ENCODE results near the gene STOML3. TPM values are rescaled to one million over a fixed set of nuclear protein-coding genes. Genes with fewer than 3 reads are reported as not detected.
A peak's percentile ranks its signal among the peaks of the same experiment; 100 is the strongest.
"Not testable (repeated sequence)": the region's sequence is repeated elsewhere in the genome, so short reads cannot be mapped to it uniquely, and the experiment has no call there.

Gene STOML3, protein sequence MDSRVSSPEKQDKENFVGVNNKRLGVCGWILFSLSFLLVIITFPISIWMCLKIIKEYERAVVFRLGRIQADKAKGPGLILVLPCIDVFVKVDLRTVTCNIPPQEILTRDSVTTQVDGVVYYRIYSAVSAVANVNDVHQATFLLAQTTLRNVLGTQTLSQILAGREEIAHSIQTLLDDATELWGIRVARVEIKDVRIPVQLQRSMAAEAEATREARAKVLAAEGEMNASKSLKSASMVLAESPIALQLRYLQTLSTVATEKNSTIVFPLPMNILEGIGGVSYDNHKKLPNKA
- not detected for total RNA-seq

DNA sequence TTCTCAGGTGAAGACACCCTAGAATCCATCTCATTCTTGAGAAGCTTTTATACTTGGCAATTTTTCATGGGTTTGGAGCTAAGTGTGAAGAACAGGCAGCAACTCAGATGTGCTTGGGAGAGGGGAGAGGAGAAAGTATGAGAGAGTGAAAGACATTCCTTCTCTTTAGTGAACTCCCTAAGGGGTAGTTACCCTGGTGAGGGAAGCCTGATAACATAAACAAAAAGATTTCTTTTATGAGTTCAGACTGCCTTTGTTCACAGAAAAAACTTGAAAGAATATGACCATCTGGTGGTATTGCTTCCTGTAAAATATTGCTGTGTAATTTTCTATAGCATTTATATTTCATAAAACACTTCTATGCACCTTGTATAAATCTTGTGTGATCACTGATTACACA is at the start of gene STOML3:
STOML3 (minus strand) TSS at position 139 of the 400 bp plus-strand sequence; CDS start at position 29, 110 bp downstream.
- no peak for DNase-seq (ENCODE audit: low spot score)
- ATAC-seq, result no peak

DNA sequence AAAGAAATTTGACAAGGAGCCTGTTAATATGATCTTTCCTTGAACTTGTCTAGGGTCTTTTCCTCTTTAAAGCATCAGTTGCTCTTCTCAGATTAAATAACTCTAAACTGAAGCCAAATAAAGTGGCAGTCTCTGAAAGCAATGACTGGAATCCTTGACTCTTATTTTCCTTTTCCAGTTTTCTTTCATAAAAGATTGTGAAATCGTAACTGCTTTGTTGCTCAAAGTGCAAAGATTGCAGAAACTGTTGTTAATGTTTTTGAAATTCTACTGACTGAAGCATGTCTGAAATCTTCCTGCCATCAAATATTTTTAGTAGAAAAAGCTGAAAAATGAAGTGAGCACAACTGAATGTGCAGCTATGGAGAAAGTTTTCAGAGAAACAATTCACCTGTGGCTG is 49.6 kb upstream of the STOML3 start:
- no peak for ATAC-seq
- DNase-seq (ENCODE audit: low spot score), result no peak

DNA sequence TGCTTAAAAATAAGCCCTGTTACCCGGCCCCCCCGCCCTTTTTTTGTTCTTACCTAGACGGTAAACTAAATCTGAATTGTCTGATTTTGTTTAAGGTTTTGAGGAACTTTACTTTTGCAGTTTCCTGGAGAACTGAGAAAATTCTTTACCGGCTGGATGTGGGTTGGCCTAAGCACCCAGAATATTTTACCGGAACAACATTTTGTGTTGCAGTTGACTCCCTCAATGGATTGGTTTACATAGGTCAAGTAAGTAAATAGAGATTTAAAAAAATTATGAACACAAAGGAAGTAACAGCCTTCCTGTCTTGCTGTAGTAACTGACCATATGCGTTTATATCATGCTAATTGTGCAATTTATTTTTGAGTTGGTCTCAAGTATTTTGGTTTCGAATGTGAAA is 48.4 kb upstream of the STOML3 start:
- no peak for DNase-seq (ENCODE audit: low spot score)
- no peak for ATAC-seq

DNA sequence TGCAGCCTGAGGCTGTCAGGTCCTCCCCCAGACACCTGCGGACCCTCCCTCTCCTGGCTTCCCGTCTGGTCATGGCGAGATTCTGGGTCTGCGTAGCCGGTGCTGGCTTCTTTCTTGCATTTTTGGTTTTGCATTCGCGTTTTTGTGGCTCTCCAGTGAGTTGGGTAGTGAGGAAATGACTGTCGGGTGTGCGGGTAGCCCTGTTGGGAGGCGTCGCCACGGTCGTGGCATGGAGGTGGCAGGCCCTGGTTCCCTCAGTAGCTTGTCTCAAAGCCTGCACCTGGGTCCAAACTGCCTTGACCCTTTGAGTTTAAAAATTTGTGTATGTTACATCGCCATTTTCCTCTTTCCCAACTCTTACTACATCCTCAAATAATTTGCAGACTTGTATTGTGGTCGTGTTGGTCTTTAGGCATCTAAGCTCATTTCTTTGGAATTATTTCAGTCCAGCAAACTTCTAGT is 48.0 kb upstream of the STOML3 start:
- ATAC-seq, result peak; percentile 47
- no peak for DNase-seq (ENCODE audit: low spot score)

DNA sequence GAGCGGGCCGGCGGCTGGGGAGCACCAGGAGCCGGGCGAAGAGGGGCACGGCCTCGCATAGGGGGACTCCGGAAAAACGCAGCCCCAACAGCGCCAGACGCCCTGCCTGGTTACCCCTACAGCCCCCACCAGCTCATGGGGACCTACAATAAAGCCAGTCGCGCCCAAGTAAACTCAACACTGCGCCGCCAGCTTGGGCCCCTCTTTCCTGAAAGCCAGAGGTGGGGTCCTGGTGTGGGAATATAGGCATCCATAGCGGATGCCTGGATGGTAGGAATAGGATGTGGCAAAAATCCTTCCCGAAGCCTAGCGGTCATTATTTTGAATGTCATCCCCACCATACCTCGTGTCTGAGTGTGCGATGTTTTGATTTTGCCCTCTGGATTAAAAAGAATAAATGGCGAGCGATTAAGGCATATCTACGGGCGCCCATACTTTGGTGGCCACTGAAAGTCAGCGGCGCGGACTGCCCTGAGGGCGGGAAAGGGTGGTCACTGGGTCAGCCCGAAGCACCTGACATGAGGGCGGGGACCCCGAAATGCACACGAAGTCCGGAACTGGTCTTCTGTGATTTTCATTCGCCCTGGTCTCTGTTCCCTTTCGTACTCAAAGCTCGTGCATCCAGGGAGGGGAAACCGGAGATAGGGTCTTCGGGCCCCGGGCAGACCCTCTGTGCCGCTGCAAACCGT is 47.4 kb upstream of the STOML3 start, which contains the start of the genes NHLRC3 and PROSER1:
NHLRC3 (plus strand) TSS at position 577 of the 689 bp plus-strand sequence. CDS start 184 bp downstream, outside the sequence.
PROSER1 (minus strand) TSS at position 210 of the 689 bp plus-strand sequence. CDS start 847 bp downstream, outside the sequence.
- ATAC-seq, result peak; percentile 91
- peak; percentile 88 for DNase-seq (ENCODE audit: low spot score)

DNA sequence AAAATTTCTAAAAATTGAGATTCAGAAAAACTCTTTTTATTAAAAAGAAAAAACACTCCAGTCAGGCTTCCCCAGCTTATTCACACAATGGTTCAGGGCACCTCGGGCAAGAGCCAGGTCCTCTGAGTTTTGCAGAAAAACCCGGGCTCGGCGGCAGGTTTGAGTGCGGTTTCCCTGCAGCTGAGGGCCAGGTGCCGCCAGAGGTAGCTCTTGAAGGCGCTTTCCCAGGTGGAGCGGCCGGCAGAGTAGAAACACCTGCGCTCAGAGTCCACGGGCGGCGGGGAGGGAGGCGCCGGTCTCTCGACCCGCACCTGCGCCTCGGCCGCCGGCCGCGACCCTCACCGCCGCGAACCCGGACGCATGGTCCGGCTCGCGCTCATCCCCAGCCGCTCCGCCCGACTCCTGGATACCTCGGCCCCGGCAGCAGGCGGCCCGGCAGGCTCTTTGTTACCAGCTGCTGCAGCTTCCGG is 46.8 kb upstream of the STOML3 start:
- no peak for DNase-seq (ENCODE audit: low spot score)
- peak; percentile 64 for ATAC-seq

DNA sequence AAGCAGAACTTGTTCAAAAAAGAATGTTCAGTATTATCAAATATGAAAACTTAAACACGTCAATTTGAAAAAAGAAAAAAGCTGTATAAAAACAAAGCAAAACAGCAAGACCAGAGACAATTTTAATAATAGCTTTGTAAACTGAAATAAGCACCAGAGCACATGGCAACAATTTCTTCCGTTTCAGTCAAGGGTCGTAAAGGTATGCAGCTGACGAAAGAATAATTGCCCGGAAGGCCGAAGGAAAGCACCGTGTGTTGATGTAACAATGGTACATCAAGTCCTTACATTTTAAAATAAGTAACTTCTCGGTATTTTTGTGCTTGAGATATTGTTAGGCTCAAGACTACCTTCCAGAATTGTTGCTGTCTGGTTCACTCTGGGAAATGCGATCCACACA is 45.6 kb upstream of the STOML3 start:
- DNase-seq (ENCODE audit: low spot score), result no peak

DNA sequence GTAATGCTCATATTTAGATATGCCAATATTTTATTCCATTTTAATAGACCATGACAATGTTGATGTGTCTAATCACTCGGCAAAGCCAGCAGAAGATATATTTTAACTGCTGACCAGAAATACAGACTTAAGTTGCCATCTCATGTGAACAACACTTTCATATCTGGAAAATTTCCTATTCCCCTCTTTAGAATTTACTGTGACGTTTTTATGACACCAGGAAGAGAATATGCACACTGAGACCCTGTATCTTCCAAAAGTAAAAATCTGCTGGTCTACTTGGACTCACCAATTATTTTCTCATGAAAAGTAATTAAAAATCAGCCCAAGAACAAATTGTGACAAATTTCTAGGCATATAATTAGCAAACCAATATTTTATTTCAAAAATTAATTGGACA is 45.2 kb upstream of the STOML3 start:
- ATAC-seq (no peak), DNase-seq (ENCODE audit: low spot score) (no peak)

More for the DNA sequence above, 45.6 kb upstream of the STOML3 start:
- ATAC-seq, result no peak

DNA sequence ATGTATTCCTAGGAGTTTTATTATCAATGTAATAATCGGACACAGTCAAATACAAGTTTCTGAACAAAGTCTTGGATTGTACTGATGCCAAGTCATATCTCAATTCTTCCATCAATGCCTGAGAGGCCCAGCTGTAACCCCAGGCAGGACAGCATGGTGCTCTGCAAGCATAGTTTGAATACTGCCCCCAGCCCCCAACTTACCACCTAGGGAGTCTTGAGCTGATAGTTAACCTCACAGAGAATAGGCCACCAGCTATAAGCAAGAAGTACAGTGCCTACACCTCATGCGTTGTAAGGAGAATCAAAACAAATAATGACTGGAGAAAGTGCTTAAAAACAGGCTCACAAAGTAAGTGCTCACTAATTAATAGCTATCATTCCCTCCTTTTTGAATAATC is 44.6 kb upstream of the STOML3 start:
- DNase-seq (ENCODE audit: low spot score), result no peak
- no peak for ATAC-seq

DNA sequence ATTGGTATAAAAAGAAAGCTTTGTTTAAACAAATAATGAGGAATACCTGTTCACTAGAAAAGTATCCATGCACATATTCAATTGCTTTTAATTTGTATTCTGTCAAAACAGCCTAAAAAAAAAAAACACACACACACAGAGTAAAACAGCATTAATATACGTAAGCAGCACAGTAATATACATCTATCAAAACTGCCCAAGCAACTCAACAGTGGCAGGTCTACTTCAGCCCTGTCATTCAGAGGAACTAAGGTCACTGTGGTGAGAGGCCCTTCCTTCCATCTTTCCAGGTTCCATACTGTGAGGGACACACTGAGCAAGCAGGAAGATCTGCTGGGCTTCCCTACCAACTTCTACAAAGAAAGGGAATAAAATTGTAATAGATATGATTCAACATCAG is 43.5 kb upstream of the STOML3 start:
- ATAC-seq (no peak), DNase-seq (ENCODE audit: low spot score) (no peak)

DNA sequence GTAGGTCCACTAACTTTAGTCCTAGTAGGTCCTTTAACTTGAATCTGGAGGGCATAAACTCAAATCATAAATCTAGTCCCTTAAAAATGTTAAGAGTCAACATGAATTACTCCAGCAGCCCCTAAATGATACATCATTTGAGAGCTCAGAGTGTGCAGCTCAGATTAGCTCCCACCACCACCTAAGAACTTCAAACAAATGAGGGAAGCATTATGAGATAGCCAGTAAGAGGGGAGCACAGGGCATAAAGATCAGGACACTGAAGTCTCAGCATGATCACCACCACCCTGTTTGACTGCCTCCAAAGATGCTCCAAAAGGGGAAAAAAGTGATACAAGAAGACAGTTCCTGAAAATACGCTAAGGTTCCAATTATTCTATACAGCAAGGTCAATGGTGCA is 41.5 kb upstream of the STOML3 start:
- no peak for ATAC-seq
- DNase-seq (ENCODE audit: low spot score), result no peak

DNA sequence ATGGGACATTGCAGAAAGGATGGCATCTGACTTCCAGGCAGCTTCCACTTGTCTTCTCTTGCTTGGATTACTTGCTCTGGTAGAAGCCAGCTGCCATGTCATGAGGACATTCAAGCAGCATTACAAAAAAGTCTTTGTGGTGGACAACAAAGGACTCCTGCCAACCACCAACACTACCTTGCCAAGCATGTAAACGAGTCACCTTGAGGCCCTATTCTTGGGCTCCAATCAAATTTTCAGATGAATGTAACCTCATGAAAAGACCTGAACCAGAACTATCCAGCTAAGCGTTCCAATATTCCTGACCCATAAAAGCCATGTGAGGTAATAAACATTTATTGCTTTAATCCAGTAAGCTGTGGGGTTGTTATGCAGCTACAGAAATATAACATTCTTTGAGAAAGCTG is 34.8 kb upstream of the STOML3 start:
- DNase-seq (ENCODE audit: low spot score) (no peak), ATAC-seq (no peak)

DNA sequence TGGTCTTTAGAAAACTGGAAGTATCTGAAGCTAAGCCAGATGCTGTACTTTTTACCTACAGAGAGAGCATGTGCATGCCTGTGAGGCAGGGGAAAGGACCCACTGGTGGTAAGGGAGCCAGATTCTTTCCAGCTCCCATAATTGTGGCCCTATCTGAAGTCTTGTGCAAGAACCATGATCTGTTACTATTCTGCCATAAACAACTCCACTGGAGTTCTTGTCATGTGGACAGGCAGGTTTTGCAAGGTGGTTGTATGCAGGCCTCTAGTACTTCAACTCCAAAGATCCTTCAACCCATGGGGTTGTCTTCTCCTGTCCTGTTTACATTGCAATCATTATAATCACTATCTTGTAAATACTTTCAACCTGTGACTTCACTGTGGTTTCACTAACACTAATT is 33.1 kb upstream of the STOML3 start:
- no peak for ATAC-seq
- no peak for DNase-seq (ENCODE audit: low spot score)

DNA sequence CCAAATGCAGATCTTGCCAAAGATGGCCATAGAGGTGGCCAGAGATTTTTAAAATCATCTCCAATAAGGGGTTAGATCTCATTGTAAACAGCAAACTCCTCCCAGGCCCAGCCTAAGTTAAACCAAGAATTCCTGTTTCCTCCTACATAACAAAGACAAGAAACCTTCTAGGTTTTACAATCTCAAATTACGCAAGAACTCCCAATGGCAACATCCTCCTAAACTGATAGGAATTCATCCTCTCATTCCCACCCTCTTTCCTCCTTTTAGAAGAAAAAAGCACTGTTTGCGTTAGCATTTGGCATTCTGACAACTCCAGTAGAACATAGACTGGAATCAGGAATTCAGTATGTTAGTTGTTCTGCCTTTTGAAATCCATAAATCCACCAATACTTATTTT is 32.7 kb upstream of the STOML3 start:
- DNase-seq (ENCODE audit: low spot score) (no peak), ATAC-seq (no peak)

DNA sequence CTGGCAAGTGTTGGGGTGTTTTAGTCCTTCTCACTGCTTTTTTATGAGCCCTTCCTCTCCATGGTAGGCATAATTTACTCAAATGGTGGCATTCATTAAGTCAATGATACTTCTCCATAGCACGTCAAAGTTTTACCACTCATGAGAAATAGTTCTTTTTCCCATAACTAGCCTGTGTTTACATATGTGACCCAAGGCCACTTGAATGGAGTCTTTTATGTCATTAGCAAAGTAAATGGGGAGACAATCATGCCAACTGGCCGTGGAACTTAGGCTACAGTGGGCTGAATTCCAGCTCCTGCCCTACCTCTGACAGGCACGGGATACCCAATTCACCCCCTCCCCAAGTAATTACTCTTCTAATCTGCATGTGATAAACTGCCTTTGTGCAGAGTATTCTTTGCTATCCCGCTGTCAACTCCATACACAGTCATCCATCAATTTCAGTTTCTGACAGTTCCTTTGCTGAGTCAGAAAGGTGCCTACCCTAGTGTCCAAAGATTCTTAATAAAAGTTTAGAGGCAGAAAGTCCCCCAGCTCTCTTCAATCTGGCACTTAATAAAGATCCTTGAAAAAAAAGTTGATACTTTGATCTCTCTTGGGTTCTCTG is 30.3 kb upstream of the STOML3 start:
- no peak for ATAC-seq
- DNase-seq (ENCODE audit: low spot score), result no peak

DNA sequence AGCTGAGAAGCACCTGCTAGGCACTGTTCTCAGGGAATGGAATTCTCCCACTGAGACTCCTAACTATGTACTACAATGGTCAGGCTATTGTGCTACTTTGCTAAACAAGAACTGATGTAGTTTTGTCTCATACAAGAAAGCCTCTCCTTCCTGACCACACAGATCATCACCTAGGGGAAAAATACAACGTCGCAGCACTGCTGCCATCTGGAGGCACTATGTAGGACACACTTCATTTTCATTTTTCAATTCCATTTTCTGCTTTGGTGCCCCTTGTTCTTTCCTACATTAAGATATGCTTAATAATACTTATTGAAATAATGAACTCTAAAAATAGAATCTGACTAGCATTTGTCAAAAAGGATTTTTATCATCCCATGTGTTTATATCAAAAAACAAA is 26.2 kb upstream of the STOML3 start:
- DNase-seq (ENCODE audit: low spot score) (no peak), ATAC-seq (peak; percentile 72)

DNA sequence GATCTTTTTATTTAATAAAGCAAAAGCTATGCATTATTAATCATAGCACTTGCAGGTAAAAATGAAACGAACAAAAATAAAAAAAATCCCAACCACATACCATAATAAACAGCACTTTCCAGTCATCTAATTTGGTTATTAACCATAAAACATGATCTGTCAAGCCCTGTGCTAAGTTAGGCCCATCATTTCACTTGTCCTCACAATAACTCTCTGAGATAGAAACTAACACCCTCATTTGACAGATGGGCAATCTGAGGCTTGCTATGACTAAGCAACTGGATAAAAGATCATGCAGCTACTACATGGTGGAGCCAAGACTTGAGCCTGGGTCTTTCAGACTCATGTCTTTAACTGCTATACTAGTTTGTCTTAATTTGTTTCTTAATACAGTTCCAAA is 25.5 kb upstream of the STOML3 start:
- no peak for DNase-seq (ENCODE audit: low spot score)
- no peak for ATAC-seq

DNA sequence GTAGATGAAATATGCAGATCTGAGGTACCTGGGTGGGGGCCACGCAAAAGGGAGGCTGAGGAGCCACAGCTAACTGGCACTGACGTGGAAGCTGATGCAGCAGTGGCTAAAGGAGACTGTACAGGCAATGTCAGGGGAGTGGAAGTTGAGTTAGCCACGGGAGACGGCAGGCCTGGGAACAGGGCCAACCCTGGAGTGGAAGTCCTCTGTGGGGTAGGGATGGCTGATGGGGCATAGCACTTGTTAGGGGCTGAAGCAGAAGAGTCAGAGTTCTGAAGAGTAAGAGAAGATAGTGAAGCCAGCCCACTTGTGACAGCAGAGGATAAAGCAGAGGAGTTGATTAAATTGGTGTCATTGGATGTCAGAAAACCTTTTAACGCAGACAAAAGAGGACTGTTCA is 22.8 kb upstream of the STOML3 start:
- ATAC-seq (no peak), DNase-seq (ENCODE audit: low spot score) (no peak)

DNA sequence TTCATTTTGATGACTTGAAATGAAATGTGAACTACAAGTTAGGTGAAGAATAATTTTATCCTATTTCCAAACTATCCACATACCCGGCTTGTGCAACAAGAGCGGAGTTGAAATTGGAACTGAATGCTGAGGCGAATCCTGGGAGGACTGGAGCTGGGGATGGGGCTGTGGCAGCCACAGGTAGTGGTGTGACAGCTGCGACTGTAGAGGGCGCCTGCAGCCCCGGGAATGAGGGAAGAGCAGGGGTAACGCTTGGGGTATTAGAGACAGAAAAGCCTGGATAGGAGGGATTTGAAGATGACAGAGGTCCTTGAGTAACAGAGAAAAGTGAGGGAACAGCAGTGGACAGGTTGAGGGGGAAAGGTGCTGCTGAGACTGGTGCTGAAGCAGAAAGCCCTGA is 22.0 kb upstream of the STOML3 start:
- ATAC-seq, result peak; percentile 41
- no peak for DNase-seq (ENCODE audit: low spot score)

DNA sequence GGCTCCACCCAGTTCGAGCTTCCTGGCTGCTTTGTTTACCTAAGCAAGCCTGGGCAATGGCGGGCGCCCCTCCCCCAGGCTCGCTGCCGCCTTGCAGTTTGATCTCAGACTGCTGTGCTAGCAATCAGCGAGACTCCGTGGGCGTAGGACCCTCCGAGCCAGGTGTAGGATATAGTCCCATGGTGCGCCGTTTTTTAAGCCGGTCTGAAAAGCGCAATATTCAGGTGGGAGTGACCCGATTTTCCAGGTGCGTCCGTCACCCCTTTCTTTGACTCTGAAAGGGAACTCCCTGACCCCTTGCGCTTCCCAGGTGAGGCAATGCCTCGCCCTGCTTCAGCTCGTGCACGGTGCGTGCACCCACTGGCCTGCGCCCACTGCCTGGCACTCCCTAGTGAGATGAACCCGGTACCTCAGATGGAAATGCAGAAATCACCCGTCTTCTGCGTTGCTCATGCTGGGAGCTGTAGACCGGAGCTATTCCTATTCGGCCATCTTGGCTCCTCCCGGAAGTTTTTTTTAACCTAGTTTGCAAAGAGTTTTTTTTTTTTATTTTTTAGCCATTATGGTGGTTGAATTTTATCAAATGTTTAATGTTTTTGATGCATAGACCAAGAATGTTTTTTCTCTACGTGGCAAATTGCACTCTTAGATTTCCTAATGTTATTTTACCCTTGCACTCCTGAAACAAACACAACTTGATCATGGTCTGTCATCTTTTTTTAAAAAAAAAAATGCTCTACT is 15.9 kb upstream of the STOML3 start:
- ATAC-seq; DNase-seq (ENCODE audit: low spot score): not testable (repeated sequence)

DNA sequence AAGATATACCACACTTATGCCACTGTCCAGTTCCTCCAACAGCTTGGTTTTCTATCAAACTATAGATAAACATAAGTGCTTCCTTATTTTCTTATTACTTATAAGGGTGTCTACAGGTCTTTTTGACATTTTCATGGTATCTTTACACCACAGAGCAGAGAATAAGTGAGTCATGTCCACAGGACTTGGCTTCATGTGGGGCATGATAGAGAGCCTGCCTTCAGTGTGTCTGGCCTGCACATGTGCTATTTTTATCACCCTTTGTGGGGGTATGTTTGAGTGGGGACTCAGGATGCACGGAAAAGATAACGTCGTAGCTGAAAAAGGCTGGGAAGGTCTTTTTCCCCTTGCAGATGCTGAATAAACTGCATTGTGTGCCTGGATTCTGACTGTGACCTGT is 8.1 kb upstream of the STOML3 start:
- DNase-seq (ENCODE audit: low spot score) (no peak), ATAC-seq (no peak)
